Transverse colon (tissue), 4 donors: Measurements from ENCODE around the gene PANK3.
"Not testable (repeated sequence)": the region's sequence is repeated elsewhere in the genome, so short reads cannot be mapped to it uniquely, and the experiment has no call there.

ENCODE experiments used
- EP300 ChIP-seq: sonication (generic); formaldehyde crosslinking; IDR thresholded peaks from one replicate; pipeline ENCODE4 v1.6.1; 2017; ENCODE audit warnings: antibody characterized with exemption, low read depth
- POLR2A ChIP-seq: fragments of 450-650 bp; IDR thresholded peaks from one replicate; pipeline ENCODE4 v1.6.1; 2016; ENCODE audit warnings: antibody characterized with exemption, mild to moderate bottlenecking, moderate library complexity
- POLR2AphosphoS5 ChIP-seq, 3 donors: sonication (generic); formaldehyde crosslinking; IDR thresholded peaks; one replicate each; pipeline ENCODE4 v1.6.1; 2016; ENCODE audit warnings: antibody characterized with exemption in 3 of 3
- TF ChIP-seq, protein P1 (sequence below), 5 experiments: fragments of 200-600 bp in 3 of 5; fragments of 450-650 bp in 2 of 5; sonication (generic) in 3 of 5; IDR thresholded peaks; 1 replicate in 2 of 5; 2 replicates in 3 of 5; pipeline ENCODE4 v1.5.1; 2016 to 2017; ENCODE audit warnings: antibody characterized with exemption in 5 of 5, inconsistent platforms in 3 of 5, mild to moderate bottlenecking in 2 of 5, moderate library complexity in 1 of 5

DNA sequence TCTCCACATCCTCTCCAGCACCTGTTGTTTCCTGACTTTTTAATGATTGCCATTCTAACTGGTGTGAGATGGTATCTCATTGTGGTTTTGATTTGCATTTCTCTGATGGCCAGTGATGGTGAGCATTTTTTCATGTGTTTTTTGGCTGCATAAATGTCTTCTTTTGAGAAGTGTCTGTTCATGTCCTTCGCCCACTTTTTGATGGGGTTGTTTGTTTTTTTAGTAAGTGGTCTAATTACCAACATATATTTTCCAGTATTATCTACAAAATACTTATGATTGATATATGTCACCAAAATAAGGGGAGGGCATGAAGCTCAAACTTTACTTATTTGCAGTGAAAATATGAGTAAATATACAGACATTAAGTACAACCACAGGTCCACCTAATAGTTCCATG lies 5.0 kb downstream of the PANK3 start:
- TF ChIP-seq, protein P1, sequence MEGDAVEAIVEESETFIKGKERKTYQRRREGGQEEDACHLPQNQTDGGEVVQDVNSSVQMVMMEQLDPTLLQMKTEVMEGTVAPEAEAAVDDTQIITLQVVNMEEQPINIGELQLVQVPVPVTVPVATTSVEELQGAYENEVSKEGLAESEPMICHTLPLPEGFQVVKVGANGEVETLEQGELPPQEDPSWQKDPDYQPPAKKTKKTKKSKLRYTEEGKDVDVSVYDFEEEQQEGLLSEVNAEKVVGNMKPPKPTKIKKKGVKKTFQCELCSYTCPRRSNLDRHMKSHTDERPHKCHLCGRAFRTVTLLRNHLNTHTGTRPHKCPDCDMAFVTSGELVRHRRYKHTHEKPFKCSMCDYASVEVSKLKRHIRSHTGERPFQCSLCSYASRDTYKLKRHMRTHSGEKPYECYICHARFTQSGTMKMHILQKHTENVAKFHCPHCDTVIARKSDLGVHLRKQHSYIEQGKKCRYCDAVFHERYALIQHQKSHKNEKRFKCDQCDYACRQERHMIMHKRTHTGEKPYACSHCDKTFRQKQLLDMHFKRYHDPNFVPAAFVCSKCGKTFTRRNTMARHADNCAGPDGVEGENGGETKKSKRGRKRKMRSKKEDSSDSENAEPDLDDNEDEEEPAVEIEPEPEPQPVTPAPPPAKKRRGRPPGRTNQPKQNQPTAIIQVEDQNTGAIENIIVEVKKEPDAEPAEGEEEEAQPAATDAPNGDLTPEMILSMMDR (IDR thresholded peaks at IDR 0.05) = not testable (repeated sequence)
- not testable (repeated sequence) for TF ChIP-seq EP300; POLR2A; POLR2AphosphoS5 (IDR thresholded peaks at IDR 0.05)
